Sigmoid colon (tissue), 3 donors: ENCODE data around the gene CCDC198.

Source experiments
- CTCF ChIP-seq, 4 experiments: fragments of 450-650 bp in 3 of 4; fragments of 200-600 bp in 1 of 4; IDR thresholded peaks; one replicate each; pipeline ENCODE4 v1.5.1; 2016 to 2019; ENCODE audit warnings: antibody characterized with exemption in 4 of 4, mild to moderate bottlenecking in 3 of 4, moderate library complexity in 2 of 4
- POLR2A ChIP-seq, 2 donors: fragments of 450-650 bp; IDR thresholded peaks; one replicate each; pipeline ENCODE4 v1.6.1; 2016; ENCODE audit warnings: antibody characterized with exemption in 2 of 2, mild to moderate bottlenecking in 2 of 2, moderate library complexity in 2 of 2

GRCh38 chr14:57495416-57495815, 1.8 kb upstream of the CCDC198 start:
- TF ChIP-seq CTCF (IDR thresholded peaks at IDR 0.05) (no peak), POLR2A (IDR thresholded peaks at IDR 0.05) (no peak)
